HepG2 (cell line): ENCODE measurements around the gene GPER1. TPM values are rescaled to one million over a fixed set of nuclear protein-coding genes. Genes with fewer than 3 reads are reported as not detected.

Experiments used
- E2F5 ChIP-seq: sonication (generic); formaldehyde crosslinking; conservative IDR thresholded peaks from 2 replicates; pipeline ENCODE4 v1.4.0; 2020; ENCODE audit warnings: missing genetic modification reagents
- HMGXB4 ChIP-seq, 2 experiments: sonication (generic) in 1 of 2; formaldehyde crosslinking in 1 of 2; IDR thresholded peaks; 2 replicates each; pipeline versions ENCODE4 v1.4.0 to v1.6.1; 2018 to 2020; ENCODE audit warnings: missing genetic modification reagents in 2 of 2, borderline replicate concordance in 1 of 2, low read depth in 1 of 2, mild to moderate bottlenecking in 1 of 2, missing biosample characterization in 1 of 2
- IRX3 ChIP-seq: sonication (generic); formaldehyde crosslinking; IDR thresholded peaks from 2 replicates; pipeline ENCODE4 v1.8.1; 2023; ENCODE audit warnings: mild to moderate bottlenecking, low read depth, missing genetic modification reagents, borderline replicate concordance
- NCOA5 ChIP-seq: sonication (generic); formaldehyde crosslinking; IDR thresholded peaks from 2 replicates; pipeline ENCODE4 v1.4.0; 2020; ENCODE audit warnings: missing genetic modification reagents
- PAXIP1 ChIP-seq: sonication (generic); formaldehyde crosslinking; conservative IDR thresholded peaks from 2 replicates; pipeline ENCODE4 v1.4.0; 2020; ENCODE audit warnings: mild to moderate bottlenecking, missing genetic modification reagents, moderate library complexity
- PITX1 ChIP-seq: sonication (generic); formaldehyde crosslinking; IDR thresholded peaks from 2 replicates; pipeline ENCODE4 v1.5.1; 2020; ENCODE audit warnings: mild to moderate bottlenecking, missing genetic modification reagents
- POLR2G ChIP-seq: fragments of 200-400 bp; formaldehyde crosslinking; IDR thresholded peaks from 2 replicates; pipeline ENCODE4 v1.6.1; 2018; ENCODE audit warnings: mild to moderate bottlenecking, low read depth, low read length, moderate library complexity
- SRSF9 ChIP-seq: fragments of 200-400 bp; formaldehyde crosslinking; IDR thresholded peaks from 2 replicates; pipeline ENCODE4 v1.6.1; 2018; ENCODE audit warnings: borderline replicate concordance, mild to moderate bottlenecking, low read depth, low read length; ENCODE audit not compliant: insufficient read depth, poor library complexity, severe bottlenecking
- ZFP41 ChIP-seq: sonication (generic); formaldehyde crosslinking; IDR thresholded peaks from 2 replicates; pipeline ENCODE4 v1.4.0; 2020; ENCODE audit warnings: mild to moderate bottlenecking, missing genetic modification reagents, borderline replicate concordance
- ZNF274 ChIP-seq: sonication (generic); formaldehyde crosslinking; IDR thresholded peaks from 2 replicates; pipeline ENCODE4 v1.5.1; 2020; ENCODE audit warnings: mild to moderate bottlenecking, missing genetic modification reagents
- ZNF609 ChIP-seq: sonication (generic); formaldehyde crosslinking; IDR thresholded peaks from 2 replicates; pipeline ENCODE4 v1.4.0; 2020; ENCODE audit warnings: mild to moderate bottlenecking, missing genetic modification reagents, borderline replicate concordance
- ZNF746 ChIP-seq: sonication (generic); formaldehyde crosslinking; IDR thresholded peaks from 2 replicates; pipeline ENCODE4 v1.8.0; 2022; ENCODE audit warnings: mild to moderate bottlenecking, missing genetic modification reagents
- ZNF839 ChIP-seq: sonication (generic); formaldehyde crosslinking; IDR thresholded peaks from 2 replicates; pipeline ENCODE4 v1.4.0; 2020; ENCODE audit warnings: missing genetic modification reagents, mild to moderate bottlenecking, borderline replicate concordance
- polyA plus RNA-seq, 8 experiments: library from polyadenylated mRNA; depleted of rRNA in 3 of 8; stranded (reverse) in 7 of 8; unstranded in 1 of 8; fragments of >200 nt; fragmentation: Illumina TruSeq in 4 of 8; extraction: Trizol in 4 of 8; gene quantifications; 2 replicates each; pipeline versions ENCODE4 v1.2.1 to v1.2.3, GENCODE V29; 2011 to 2016; ENCODE audit warnings: low read depth in 4 of 8, missing spikeins in 1 of 8, mixed read lengths in 1 of 8; ENCODE audit not compliant: insufficient read depth in 1 of 8
- total RNA-seq, 5 experiments: library from RNA; depleted of rRNA; stranded (reverse); fragments of >200 nt; fragmentation: Illumina TruSeq; extraction: Trizol; gene quantifications; 2 replicates each; pipeline ENCODE4 v1.2.3, GENCODE V29; 2016; ENCODE audit warnings: low read depth in 1 of 5

The GPER1 gene
- total and polyA plus RNA-seq, 2 of the 13 experiments (the other 11 are each of a cell fraction or from before 2014, with no cell fraction given), result 12.7 to 19.7 TPM

- TF ChIP-seq IRX3 (no peak), PITX1 (CRISPR knock-in tag) (no peak), ZNF609 (CRISPR knock-in tag) (no peak), ZNF746 (CRISPR knock-in tag) (no peak), E2F5 (CRISPR knock-in tag) (no peak), ZNF839 (CRISPR knock-in tag) (peak; percentile 64; the same call in 1 of the 2 replicates), SRSF9 (no peak), HMGXB4 (CRISPR knock-in tag; IDR thresholded peaks at IDR 0.05; ENCODE audit: borderline replicate concordance in 1 of 2, low read depth in 1 of 2) (peak in 1 of 2 experiments; percentile 27; a peak in 1 of 4 replicates), ZFP41 (CRISPR knock-in tag) (no peak), POLR2G (peak; percentile 92), ZNF274 (peak; percentile 90), PAXIP1 (CRISPR knock-in tag) (0 out of 2 replicates have a peak, but pooled peaks have one; percentile 23), NCOA5 (CRISPR knock-in tag) (no peak)
These were observed at the start of gene GPER1 (continued) for GRCh38 chr7:1087952-1088920.
